PC-9 (cell line): ENCODE results near the gene CXorf49. TPM values are rescaled to one million over a fixed set of nuclear protein-coding genes. Genes with fewer than 3 reads are reported as not detected.
"Not testable (repeated sequence)": the region's sequence is repeated elsewhere in the genome, so short reads cannot be mapped to it uniquely, and the experiment has no call there.

Source experiments
- BruUV-seq: library from RNA; stranded (reverse); fragments of 400-500 nt; replicated peaks from 2 replicates; lab custom pipeline; 2021; lab: Mats Ljungman, UMichigan
- CTCF ChIA-PET: fragments of 300-600 bp; sonication (Branson Sonifier 250); formaldehyde crosslinking; loops from one replicate; lab custom pipeline; 2022; ENCODE audit warnings: antibody characterized with exemption; lab: Charles Lee
- POLR2A ChIA-PET: fragments of 300-600 bp; sonication (Branson Sonifier 250); formaldehyde crosslinking; loops from one replicate; lab custom pipeline; 2022; ENCODE audit warnings: antibody characterized with exemption; ENCODE audit not compliant: unreplicated experiment; lab: Charles Lee
- DNase-seq, 2 experiments: peaks; one replicate each; pipeline versions ENCODE4 v3.0.0 to v3.0.0-alpha.2; 2015 to 2022; ENCODE audit warnings: mixed read lengths in 1 of 2
- H2AFZ ChIP-seq: fragments of 200-600 bp; sonication (generic); 2 replicates; pipeline ENCODE4 v1.8.1; 2017; ENCODE audit warnings: antibody characterized with exemption
- H3F3A ChIP-seq: fragments of 200-600 bp; sonication (generic); 2 replicates; pipeline ENCODE4 v1.8.1; 2017; ENCODE audit warnings: antibody characterized with exemption, mild to moderate bottlenecking, low read depth; ENCODE audit not compliant: insufficient read depth
- H3K27ac ChIP-seq: fragments of 200-600 bp; sonication (generic); 2 replicates; pipeline ENCODE4 v1.6.1; 2016; ENCODE audit warnings: mixed run types
- H3K27me3 ChIP-seq: fragments of 200-600 bp; sonication (generic); 2 replicates; pipeline ENCODE4 v1.6.1; 2016; ENCODE audit warnings: low read depth, mixed run types; ENCODE audit not compliant: insufficient read depth
- H3K36me3 ChIP-seq: fragments of 200-600 bp; sonication (generic); 2 replicates; pipeline ENCODE4 v1.6.1; 2016; ENCODE audit warnings: low read depth, mixed run types
- H3K4me1 ChIP-seq: fragments of 200-600 bp; sonication (generic); replicated peaks from 2 replicates; pipeline ENCODE4 v1.6.1; 2016; ENCODE audit warnings: mixed run types; ENCODE audit not compliant: insufficient read depth
- H3K4me2 ChIP-seq: fragments of 200-600 bp; sonication (generic); 2 replicates; pipeline ENCODE4 v1.6.1; 2017; ENCODE audit warnings: mixed run types
- H3K4me3 ChIP-seq: fragments of 200-600 bp; sonication (generic); 2 replicates; pipeline ENCODE4 v1.6.1; 2016; ENCODE audit warnings: mixed run types
- H3K79me2 ChIP-seq: fragments of 200-600 bp; sonication (generic); 2 replicates; pipeline ENCODE4 v1.6.1; 2017; ENCODE audit warnings: low read depth, mixed run types
- H3K9me2 ChIP-seq: fragments of 200-600 bp; sonication (generic); 2 replicates; pipeline ENCODE4 v1.8.1; 2017; ENCODE audit warnings: mild to moderate bottlenecking; ENCODE audit not compliant: insufficient read depth
- H3K9me3 ChIP-seq: fragments of 200-600 bp; sonication (generic); 2 replicates; pipeline ENCODE4 v1.8.1; 2016; ENCODE audit warnings: low read depth; ENCODE audit not compliant: insufficient read depth
- H4K20me1 ChIP-seq: fragments of 200-600 bp; sonication (generic); 2 replicates; pipeline ENCODE4 v1.8.1; 2017; ENCODE audit not compliant: insufficient read depth
- EZH2 ChIP-seq: fragments of 200-600 bp; sonication (generic); IDR thresholded peaks from 2 replicates; pipeline ENCODE4 v1.8.0; 2017; ENCODE audit warnings: antibody characterized with exemption, low read depth
- intact Hi-C: fragments of 100-400 bp; cut with micrococcal nuclease; formaldehyde crosslinking; loops from one replicate; pipeline ENCODE4 v1.10.0; 2022; ENCODE audit not compliant: unreplicated experiment
- total RNA-seq: library from RNA; stranded (reverse); gene quantifications from 2 replicates; pipeline ENCODE4 v1.2.3, GENCODE V29; 2021
- TF ChIP-seq, protein P1 (sequence below): fragments of 200-600 bp; sonication (generic); conservative IDR thresholded peaks from 2 replicates; pipeline ENCODE4 v1.6.1; 2017; ENCODE audit warnings: mixed run types, antibody characterized with exemption, mild to moderate bottlenecking, moderate library complexity

Gene CXorf49
- total RNA-seq, 1 experiment from 2014 or later: not detected

DNA sequence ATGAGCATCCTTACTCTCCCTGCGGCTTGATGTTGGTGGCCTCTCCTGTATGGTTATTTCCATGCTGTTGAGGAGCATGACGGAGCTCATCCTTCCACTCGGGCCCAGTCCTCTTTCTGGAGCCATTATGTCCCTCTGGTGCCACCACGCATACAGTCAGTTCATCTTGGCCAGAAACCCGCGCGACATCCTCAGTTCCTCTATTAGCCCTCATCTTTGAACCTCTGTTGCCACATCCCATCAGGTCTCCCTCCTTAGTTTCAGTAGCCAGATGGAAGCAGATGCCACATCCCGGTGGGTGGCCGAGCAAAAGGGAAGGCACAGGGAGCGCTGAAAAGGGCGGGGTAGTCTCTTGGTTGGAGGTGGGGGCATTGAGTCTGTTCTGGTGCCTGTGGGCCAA, 46.1 kb downstream of the CXorf49 start:
- Histone ChIP-seq H3K4me3 (no peak overlapping the region), H3K9me2 (no peaks in the 10 kb centered on the region), H3K36me3 (no peaks in the 10 kb centered on the region), H4K20me1 (no peaks in the 10 kb centered on the region), H3K27me3 (peaks cover 39% of the 10 kb centered on the region), H3K79me2 (no peaks in the 10 kb centered on the region), H2AFZ (no peak overlapping the region), H3K4me2 (no peak overlapping the region), H3K9me3 (no peaks in the 10 kb centered on the region), H3F3A (no peaks in the 10 kb centered on the region), H3K27ac (no peak overlapping the region), H3K4me1 (no peaks in the 10 kb centered on the region)
- BruUV-seq: no TSS peak
- intact Hi-C loops: no loop called here
- TF ChIP-seq EZH2: no peak
- TF ChIP-seq, protein P1, sequence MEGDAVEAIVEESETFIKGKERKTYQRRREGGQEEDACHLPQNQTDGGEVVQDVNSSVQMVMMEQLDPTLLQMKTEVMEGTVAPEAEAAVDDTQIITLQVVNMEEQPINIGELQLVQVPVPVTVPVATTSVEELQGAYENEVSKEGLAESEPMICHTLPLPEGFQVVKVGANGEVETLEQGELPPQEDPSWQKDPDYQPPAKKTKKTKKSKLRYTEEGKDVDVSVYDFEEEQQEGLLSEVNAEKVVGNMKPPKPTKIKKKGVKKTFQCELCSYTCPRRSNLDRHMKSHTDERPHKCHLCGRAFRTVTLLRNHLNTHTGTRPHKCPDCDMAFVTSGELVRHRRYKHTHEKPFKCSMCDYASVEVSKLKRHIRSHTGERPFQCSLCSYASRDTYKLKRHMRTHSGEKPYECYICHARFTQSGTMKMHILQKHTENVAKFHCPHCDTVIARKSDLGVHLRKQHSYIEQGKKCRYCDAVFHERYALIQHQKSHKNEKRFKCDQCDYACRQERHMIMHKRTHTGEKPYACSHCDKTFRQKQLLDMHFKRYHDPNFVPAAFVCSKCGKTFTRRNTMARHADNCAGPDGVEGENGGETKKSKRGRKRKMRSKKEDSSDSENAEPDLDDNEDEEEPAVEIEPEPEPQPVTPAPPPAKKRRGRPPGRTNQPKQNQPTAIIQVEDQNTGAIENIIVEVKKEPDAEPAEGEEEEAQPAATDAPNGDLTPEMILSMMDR: no peak
- ChIA-PET CTCF (no interaction called here), POLR2A (no interaction called here)
- no peak for DNase-seq

DNA sequence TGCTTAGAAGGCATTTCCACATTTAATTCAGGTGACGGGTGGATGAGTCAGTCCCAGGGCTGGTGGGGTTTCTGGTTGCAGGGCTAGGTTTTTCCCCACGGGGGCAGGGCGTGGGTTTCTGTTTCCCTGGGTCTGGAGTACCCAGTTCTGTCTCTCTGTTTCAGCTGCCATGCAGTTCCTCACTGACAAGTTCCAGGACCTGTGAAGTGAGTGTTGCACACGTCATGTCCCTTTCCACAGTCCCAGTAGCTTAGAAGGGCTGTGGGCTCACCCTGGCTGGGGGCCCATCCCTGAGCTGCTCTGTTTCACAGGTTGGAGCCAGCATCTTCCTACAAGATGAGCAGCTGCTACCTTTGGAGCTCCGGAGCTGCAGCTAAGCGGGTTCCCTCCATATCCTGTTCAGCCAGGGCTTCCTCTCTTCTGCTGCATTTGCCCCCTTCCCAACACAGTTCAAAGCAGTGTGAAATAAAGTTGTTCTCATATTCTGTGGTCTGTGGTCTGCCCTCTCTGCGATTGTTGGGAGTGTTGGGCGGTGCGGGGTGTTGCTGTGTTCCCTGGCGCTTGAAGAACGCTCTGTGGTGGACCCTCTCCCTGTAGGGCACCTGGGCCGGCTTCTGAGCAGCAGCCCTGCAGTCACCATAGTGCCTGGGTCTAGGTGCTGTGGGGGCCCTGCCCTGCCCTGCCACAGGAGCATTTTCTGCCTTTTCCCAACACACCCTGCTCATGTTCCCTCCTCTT, 46.9 kb downstream of the CXorf49 start:
- CTCF ChIA-PET: no interaction called here

DNA sequence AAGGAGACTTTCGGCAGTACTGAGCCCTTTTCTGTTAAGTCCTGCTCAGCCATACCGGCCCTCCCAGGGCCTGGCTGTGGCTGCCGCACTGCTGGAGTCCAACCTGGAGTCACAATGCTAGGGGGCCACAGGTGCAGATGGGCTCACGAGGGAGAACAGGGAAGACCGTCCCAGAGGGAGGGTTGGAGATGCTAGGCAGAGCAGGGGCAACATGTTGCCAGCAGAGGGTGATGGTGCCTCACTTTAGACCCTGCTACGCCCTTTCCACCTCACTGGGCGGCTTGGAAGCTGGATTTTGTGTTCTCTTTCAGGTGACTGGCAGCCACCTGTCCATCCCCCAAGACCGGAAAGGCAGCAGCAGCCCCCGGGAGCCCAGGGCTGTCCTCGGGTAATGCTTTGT, 48.1 kb downstream of the CXorf49 start:
- H3K4me2 ChIP-seq, DNase-seq, H3K9me3 ChIP-seq, H3K27ac ChIP-seq, H2AFZ ChIP-seq, CTCF ChIA-PET, intact Hi-C loops, H3K36me3 ChIP-seq, H3F3A ChIP-seq, H3K4me3 ChIP-seq, H3K9me2 ChIP-seq, H4K20me1 ChIP-seq, H3K79me2 ChIP-seq, H3K4me1 ChIP-seq, POLR2A ChIA-PET, BruUV-seq: not testable (repeated sequence)
- peaks cover 39% of the 10 kb centered on the region for H3K27me3 ChIP-seq
- TF ChIP-seq, protein P1: peak; percentile 50

More for the DNA sequence above, 46.9 kb downstream of the CXorf49 start:
- H3K9me2 ChIP-seq: no peaks in the 10 kb centered on the region
- no peak overlapping the region for H3K27ac ChIP-seq
- no peak for DNase-seq
- BruUV-seq: no TSS peak
- no peaks in the 10 kb centered on the region for H3K36me3 ChIP-seq
- no peak overlapping the region for H2AFZ ChIP-seq
- no peaks in the 10 kb centered on the region for H3K4me1 ChIP-seq
- no peak overlapping the region for H3K4me3 ChIP-seq
- no peak overlapping the region for H3K4me2 ChIP-seq
- POLR2A ChIA-PET: no interaction called here
- no peaks in the 10 kb centered on the region for H3F3A ChIP-seq
- TF ChIP-seq, protein P1: no peak
- TF ChIP-seq EZH2: no peak
- H3K79me2 ChIP-seq: no peaks in the 10 kb centered on the region
- H4K20me1 ChIP-seq: no peaks in the 10 kb centered on the region
- no peaks in the 10 kb centered on the region for H3K9me3 ChIP-seq
- H3K27me3 ChIP-seq: peaks cover 39% of the 10 kb centered on the region
- intact Hi-C loops: no loop called here
